SK-N-SH (cell line): Measurements from ENCODE around the gene TIE1. TPM values are rescaled to one million over a fixed set of nuclear protein-coding genes. Genes with fewer than 3 reads are reported as not detected.

Experiments used
- CTCF ChIA-PET: fragments of 300-600, 350-600 bp; formaldehyde crosslinking; extraction: SDS; loops from one replicate; lab custom pipeline; 2021; lab: Yijun Ruan, JAX
- POLR2A ChIA-PET: fragments of 350-600 bp; sonication (Branson Sonifier 250); formaldehyde crosslinking; extraction: SDS; loops from one replicate; lab custom pipeline; 2020; ENCODE audit warnings: antibody characterized with exemption, inconsistent platforms; lab: Yijun Ruan, JAX
- DNase-seq: peaks from one replicate; pipeline ENCODE4 v3.0.0; 2012
- H2AFZ ChIP-seq: fragments of 200-600 bp; sonication (generic); 2 replicates; pipeline ENCODE4 v1.8.1; 2016; ENCODE audit warnings: antibody characterized with exemption, mild to moderate bottlenecking, low read depth
- H3F3A ChIP-seq: fragments of 200-600 bp; sonication (generic); replicated peaks from 2 replicates; pipeline ENCODE3; 2016; ENCODE audit warnings: antibody characterized with exemption, mild to moderate bottlenecking; ENCODE audit not compliant: insufficient read depth
- H3K27ac ChIP-seq, 2 experiments: fragments of 200-500 bp in 1 of 2; fragments of 200-600 bp in 1 of 2; sonication (Bioruptor generic) in 1 of 2; sonication (generic), shearing (Covaris generic) in 1 of 2; 2 replicates each; pipeline versions ENCODE4 v1.5.1 to v1.6.1; 2014 to 2016; ENCODE audit warnings: low read depth in 2 of 2, inconsistent platforms in 1 of 2, low read length in 1 of 2, mild to moderate bottlenecking in 1 of 2, mixed read lengths in 1 of 2
- H3K27me3 ChIP-seq: fragments of 200-600 bp; sonication (generic), shearing (Covaris generic); 2 replicates; pipeline ENCODE4 v1.6.1; 2016; ENCODE audit warnings: mixed run types; ENCODE audit not compliant: insufficient read depth
- H3K36me3 ChIP-seq, 2 experiments: fragments of 200-500 bp in 1 of 2; fragments of 200-600 bp in 1 of 2; sonication (Bioruptor generic) in 1 of 2; sonication (generic) in 1 of 2; replicated peaks in 1 of 2; 2 replicates each; pipeline versions ENCODE3 to v1.5.1; 2014 to 2016; ENCODE audit warnings: low read length in 1 of 2, mild to moderate bottlenecking in 1 of 2; ENCODE audit not compliant: insufficient read depth in 2 of 2, control insufficient read depth in 1 of 2
- H3K4me1 ChIP-seq, 2 experiments: fragments of 200-500 bp in 1 of 2; fragments of 200-600 bp in 1 of 2; sonication (Bioruptor generic) in 1 of 2; sonication (generic), shearing (Covaris generic) in 1 of 2; 2 replicates each; pipeline versions ENCODE4 v1.5.1 to v1.6.1; 2014 to 2016; ENCODE audit warnings: low read depth in 1 of 2, low read length in 1 of 2, mixed run types in 1 of 2; ENCODE audit not compliant: insufficient read depth in 2 of 2, control insufficient read depth in 1 of 2
- H3K4me2 ChIP-seq: fragments of 200-600 bp; sonication (generic), shearing (Covaris generic); 2 replicates; pipeline ENCODE4 v1.6.1; 2017; ENCODE audit warnings: mixed run types
- H3K4me3 ChIP-seq, 2 experiments: fragments of 200-500 bp in 1 of 2; fragments of 200-600 bp in 1 of 2; sonication (Bioruptor generic) in 1 of 2; sonication (generic), shearing (Covaris generic) in 1 of 2; 2 replicates each; pipeline versions ENCODE4 v1.5.1 to v1.8.1; 2014 to 2016; ENCODE audit warnings: low read depth in 2 of 2, inconsistent platforms in 1 of 2, low read length in 1 of 2, mild to moderate bottlenecking in 1 of 2, mixed read lengths in 1 of 2, moderate library complexity in 1 of 2
- H3K79me2 ChIP-seq: fragments of 200-600 bp; sonication (generic); 2 replicates; pipeline ENCODE4 v1.8.1; 2017; ENCODE audit warnings: mild to moderate bottlenecking; ENCODE audit not compliant: insufficient read depth
- H3K9ac ChIP-seq: fragments of 200-600 bp; sonication (generic); 2 replicates; pipeline ENCODE4 v1.6.1; 2017; ENCODE audit warnings: mixed run types
- H3K9me2 ChIP-seq: fragments of 200-600 bp; sonication (generic); 2 replicates; pipeline ENCODE4 v1.6.1; 2017; ENCODE audit warnings: mixed run types
- H3K9me3 ChIP-seq: fragments of 200-600 bp; sonication (generic); 2 replicates; pipeline ENCODE4 v1.6.1; 2017; ENCODE audit warnings: mixed run types, mild to moderate bottlenecking, moderate library complexity
- H4K20me1 ChIP-seq: fragments of 200-600 bp; sonication (generic); 2 replicates; pipeline ENCODE4 v1.6.1; 2017; ENCODE audit warnings: mild to moderate bottlenecking, mixed run types; ENCODE audit not compliant: insufficient read depth
- EZH2phosphoT487 ChIP-seq: fragments of 200-600 bp; sonication (generic); IDR thresholded peaks from 2 replicates; pipeline ENCODE4 v1.6.1; 2017; ENCODE audit warnings: low read depth, mixed run types, mild to moderate bottlenecking, antibody characterized with exemption, moderate library complexity, borderline replicate concordance
- FOXM1 ChIP-seq: IDR thresholded peaks from 2 replicates; pipeline ENCODE4 v1.4.0; 2012; ENCODE audit warnings: low read depth, mild to moderate bottlenecking
- MEF2A ChIP-seq: IDR thresholded peaks from 2 replicates; pipeline ENCODE4 v1.4.0; 2012; ENCODE audit warnings: low read depth, borderline replicate concordance
- NRF1 ChIP-seq: IDR thresholded peaks from 2 replicates; pipeline ENCODE4 v1.6.1; 2012; ENCODE audit warnings: low read depth, mild to moderate bottlenecking, low read length
- SMC3 ChIP-seq: IDR thresholded peaks from 2 replicates; pipeline ENCODE4 v1.6.1; 2012; ENCODE audit warnings: low read depth, low read length, improper control_type of control experiment
- WGBS: methylation state at CpG from one replicate; pipeline ENCODE4 v1.1.6; 2017; ENCODE audit warnings: low lambda C conversion rate; 5-methylcytosine and 5-hydroxymethylcytosine counted together
- polyA plus RNA-seq, 3 experiments: library from polyadenylated mRNA; depleted of rRNA; stranded (reverse); fragments of >200 nt; gene quantifications; 2 replicates each; pipeline ENCODE4 v1.2.3, GENCODE V29; 2012
- TF ChIP-seq, protein P1 (sequence below): IDR thresholded peaks from 2 replicates; pipeline ENCODE4 v1.6.1; 2012; ENCODE audit warnings: mild to moderate bottlenecking, low read depth, low read length, moderate library complexity
- TF ChIP-seq, protein P2 (sequence below): fragments of 150-350 bp; IDR thresholded peaks from 2 replicates; pipeline ENCODE4 v1.6.1; 2017; ENCODE audit warnings: antibody characterized with exemption, low read length, low read depth, borderline replicate concordance
- TF ChIP-seq, protein P3 (sequence below): IDR thresholded peaks from 2 replicates; pipeline ENCODE4 v1.4.0; 2012; ENCODE audit warnings: low read depth, borderline replicate concordance
- TF ChIP-seq, protein P4 (sequence below): IDR thresholded peaks from 2 replicates; pipeline ENCODE4; 2012

TIE1 gene
- polyA plus RNA-seq, 1 of the 3 experiments (the other 2 are of a cell fraction): 1.6 TPM

DNA sequence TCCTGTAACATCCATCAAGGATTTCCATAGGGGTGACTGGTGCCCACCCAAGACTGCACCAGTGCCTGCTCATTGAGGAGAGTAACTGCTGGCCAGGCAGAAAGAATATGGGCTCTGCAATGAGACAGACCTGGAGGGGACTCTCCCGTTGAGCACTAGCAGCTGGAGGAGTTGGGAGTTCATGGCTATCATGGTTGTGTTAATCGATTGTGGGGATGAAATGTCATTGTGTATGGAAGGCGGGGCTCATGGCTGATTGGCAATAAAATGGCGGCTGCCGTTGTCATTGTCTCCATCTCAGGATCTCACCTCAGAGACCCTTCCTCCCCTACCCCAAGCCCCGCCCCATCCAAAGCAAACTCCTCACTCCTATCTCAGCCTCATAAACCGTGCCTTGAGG lies 27.1 kb upstream of the TIE1 start:
- 76% methylated on average over 6 of the region's 7 CpGs for WGBS
- no peaks in the 10 kb centered on the region; a peak in 1 of 4 replicates for H3K4me1 ChIP-seq
- no peak overlapping the region for H3K9ac ChIP-seq
- H2AFZ ChIP-seq: no peak overlapping the region
- no peaks in the 10 kb centered on the region for H4K20me1 ChIP-seq
- no peaks in the 10 kb centered on the region for H3K9me2 ChIP-seq
- no peaks in the 10 kb centered on the region for H3K36me3 ChIP-seq
- H3K27me3 ChIP-seq: peaks cover 11% of the 10 kb centered on the region; the same call in 1 of the 2 replicates
- no peak for DNase-seq
- H3K4me3 ChIP-seq: no peak overlapping the region
- H3K4me2 ChIP-seq: no peak overlapping the region
- H3F3A ChIP-seq: no peaks in the 10 kb centered on the region
- CTCF ChIA-PET: no interaction called here
- TF ChIP-seq MEF2A (no peak), NRF1 (no peak), SMC3 (no peak), EZH2phosphoT487 (no peak), FOXM1 (no peak)
- TF ChIP-seq, protein P1, sequence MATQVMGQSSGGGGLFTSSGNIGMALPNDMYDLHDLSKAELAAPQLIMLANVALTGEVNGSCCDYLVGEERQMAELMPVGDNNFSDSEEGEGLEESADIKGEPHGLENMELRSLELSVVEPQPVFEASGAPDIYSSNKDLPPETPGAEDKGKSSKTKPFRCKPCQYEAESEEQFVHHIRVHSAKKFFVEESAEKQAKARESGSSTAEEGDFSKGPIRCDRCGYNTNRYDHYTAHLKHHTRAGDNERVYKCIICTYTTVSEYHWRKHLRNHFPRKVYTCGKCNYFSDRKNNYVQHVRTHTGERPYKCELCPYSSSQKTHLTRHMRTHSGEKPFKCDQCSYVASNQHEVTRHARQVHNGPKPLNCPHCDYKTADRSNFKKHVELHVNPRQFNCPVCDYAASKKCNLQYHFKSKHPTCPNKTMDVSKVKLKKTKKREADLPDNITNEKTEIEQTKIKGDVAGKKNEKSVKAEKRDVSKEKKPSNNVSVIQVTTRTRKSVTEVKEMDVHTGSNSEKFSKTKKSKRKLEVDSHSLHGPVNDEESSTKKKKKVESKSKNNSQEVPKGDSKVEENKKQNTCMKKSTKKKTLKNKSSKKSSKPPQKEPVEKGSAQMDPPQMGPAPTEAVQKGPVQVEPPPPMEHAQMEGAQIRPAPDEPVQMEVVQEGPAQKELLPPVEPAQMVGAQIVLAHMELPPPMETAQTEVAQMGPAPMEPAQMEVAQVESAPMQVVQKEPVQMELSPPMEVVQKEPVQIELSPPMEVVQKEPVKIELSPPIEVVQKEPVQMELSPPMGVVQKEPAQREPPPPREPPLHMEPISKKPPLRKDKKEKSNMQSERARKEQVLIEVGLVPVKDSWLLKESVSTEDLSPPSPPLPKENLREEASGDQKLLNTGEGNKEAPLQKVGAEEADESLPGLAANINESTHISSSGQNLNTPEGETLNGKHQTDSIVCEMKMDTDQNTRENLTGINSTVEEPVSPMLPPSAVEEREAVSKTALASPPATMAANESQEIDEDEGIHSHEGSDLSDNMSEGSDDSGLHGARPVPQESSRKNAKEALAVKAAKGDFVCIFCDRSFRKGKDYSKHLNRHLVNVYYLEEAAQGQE: no peak
- TF ChIP-seq, protein P2, sequence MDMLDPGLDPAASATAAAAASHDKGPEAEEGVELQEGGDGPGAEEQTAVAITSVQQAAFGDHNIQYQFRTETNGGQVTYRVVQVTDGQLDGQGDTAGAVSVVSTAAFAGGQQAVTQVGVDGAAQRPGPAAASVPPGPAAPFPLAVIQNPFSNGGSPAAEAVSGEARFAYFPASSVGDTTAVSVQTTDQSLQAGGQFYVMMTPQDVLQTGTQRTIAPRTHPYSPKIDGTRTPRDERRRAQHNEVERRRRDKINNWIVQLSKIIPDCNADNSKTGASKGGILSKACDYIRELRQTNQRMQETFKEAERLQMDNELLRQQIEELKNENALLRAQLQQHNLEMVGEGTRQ: no peak
- TF ChIP-seq, protein P3, sequence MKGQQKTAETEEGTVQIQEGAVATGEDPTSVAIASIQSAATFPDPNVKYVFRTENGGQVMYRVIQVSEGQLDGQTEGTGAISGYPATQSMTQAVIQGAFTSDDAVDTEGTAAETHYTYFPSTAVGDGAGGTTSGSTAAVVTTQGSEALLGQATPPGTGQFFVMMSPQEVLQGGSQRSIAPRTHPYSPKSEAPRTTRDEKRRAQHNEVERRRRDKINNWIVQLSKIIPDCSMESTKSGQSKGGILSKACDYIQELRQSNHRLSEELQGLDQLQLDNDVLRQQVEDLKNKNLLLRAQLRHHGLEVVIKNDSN: no peak
- TF ChIP-seq, protein P4, sequence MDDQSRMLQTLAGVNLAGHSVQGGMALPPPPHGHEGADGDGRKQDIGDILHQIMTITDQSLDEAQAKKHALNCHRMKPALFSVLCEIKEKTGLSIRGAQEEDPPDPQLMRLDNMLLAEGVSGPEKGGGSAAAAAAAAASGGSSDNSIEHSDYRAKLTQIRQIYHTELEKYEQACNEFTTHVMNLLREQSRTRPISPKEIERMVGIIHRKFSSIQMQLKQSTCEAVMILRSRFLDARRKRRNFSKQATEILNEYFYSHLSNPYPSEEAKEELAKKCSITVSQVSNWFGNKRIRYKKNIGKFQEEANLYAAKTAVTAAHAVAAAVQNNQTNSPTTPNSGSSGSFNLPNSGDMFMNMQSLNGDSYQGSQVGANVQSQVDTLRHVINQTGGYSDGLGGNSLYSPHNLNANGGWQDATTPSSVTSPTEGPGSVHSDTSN: no peak
- H3K79me2 ChIP-seq: no peaks in the 10 kb centered on the region
- POLR2A ChIA-PET: no interaction called here
- no peak overlapping the region for H3K27ac ChIP-seq
- H3K9me3 ChIP-seq: no peaks in the 10 kb centered on the region
